Measurements from ENCODE around the gene SACM1L.

Gene SACM1L

GRCh38 chr3:45765958-45766357, 76.8 kb downstream of the SACM1L start:
- no peak for DNase-seq (ENCODE audit: low read depth)

DNA sequence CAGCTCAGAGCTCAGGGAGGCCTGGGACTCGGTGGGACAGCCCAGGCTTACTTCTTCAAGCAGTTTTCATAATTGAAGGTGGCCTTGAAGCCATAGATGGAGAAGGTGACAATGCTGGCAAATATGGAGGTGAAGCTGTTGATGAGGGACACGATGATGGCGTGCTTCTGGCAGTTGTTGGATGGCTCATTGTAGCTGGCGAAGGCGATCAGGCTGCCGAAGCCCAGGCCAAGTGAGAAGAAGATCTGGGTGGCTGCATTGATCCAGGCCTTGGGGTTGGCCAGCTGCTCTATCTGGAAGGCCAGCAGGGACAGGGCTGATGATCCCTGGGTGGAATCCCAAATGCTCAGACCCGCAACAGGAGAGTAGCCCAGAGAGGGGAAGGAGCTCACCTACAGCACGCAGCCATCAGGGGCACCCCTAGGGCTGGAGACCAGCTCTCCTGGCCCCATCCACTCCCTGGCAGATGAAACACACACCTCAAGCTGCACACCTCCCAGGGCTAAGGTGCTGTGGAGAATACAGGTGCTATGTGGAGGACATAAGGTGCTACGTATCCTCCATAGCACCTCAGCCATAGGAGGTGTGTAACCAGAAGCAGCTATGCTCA, 82.1 kb downstream of the SACM1L start:
- DNase-seq (ENCODE audit: low read depth), result no peak

GRCh38 chr3:45771831-45772230, 82.6 kb downstream of the SACM1L start:
- no peak for DNase-seq (ENCODE audit: low read depth)

- no peak for DNase-seq (ENCODE audit: low read depth)
Observed at GRCh38 chr3:45772341-45773035, 83.3 kb downstream of the SACM1L start.

DNA sequence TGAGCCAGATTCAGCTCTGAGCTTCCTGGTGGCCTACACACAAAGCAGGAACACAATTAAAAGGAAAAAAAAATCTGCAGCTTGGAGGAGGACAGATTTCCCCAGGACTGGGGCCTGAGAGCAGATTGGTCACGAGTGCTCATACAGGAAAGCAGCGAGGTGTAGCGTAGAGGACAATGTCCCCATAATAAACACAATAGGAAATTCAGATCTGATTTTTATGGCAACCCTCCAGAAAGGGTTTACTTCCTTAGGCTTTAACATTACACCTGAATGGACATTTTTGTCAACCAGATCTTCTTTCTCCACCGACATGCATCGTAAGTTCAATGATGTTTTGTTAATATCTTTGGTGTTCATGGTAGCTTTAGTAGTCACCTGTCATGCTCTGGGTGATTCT, 83.9 kb downstream of the SACM1L start:
- no peak for DNase-seq (ENCODE audit: low read depth)

DNA sequence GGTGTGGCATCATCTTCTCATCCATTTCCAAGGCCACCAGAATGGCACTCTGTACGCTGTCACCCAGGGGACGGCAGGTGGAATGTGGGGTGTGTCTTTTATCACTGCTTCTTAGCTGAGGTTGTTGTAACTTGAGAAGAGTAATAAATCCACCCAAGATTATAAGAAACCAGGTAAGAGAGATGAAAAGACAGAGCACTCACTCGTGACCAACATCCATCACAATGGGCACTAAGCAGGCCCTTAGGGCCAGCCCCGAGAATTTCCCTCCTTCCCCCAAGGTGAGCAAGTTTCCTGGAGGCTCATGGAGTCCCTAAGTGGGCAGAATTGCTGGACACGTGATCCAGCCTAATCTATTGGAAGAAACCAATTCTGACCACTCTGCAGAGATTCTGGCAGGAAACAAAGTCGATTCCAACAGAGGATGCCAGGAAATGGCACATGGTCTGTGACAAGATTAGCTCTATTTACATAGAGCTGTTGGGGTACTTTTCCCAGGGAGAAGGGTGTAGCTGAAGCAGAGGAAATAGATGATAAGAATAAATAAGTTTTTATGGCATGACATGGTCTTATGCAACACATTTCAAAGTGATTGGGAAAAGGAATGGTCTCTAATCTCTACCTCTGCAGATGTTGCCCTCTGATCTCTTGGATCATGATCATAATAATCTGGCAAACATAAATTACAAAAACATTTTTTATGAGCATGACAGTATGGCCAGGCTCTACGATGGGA, 84.7 kb downstream of the SACM1L start:
- DNase-seq (ENCODE audit: low read depth), result no peak

DNA sequence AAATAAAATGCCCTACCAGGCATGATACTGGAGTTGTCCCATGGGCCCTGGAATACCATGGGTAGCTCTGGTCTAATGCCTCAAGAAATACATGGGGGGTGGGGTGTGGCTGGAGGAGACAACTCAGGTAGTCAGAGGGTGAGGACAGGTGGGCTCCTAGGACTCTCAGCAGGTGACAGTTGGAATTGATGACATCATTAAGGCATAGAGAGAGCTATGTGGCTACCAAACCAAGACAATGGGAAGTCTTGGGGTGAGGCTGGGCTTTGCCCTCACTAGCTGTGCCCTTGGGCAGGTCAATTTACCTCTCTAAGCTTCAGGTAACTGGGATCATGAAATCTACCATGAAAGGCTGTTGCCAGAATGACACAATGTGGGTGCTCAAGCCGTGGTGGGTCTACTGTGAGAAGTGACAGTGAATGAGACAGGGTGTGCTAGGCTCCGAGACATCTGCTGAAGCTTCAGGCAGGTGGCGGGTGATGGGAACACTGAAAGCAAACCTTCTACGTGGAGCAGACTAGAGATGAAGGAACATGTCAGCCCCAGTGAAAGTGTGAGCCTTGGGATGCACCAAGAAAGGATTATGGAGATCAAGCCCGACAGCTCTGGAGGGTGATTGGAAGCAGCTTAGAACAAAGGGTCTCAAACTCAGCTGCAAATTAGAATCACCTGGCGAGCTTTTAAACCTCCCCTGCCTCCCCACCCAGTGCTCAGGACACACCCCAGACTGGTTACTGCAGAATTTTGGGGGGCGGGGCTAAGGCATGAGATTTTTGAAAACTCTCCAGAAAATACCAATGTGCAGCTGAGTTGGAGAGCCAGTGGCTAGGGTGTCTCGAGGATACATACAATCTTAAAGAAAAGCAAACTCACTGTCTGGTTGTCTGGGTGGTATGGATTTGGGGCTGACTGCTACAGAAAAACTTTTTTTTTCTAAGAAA, 85.7 kb downstream of the SACM1L start:
- DNase-seq (ENCODE audit: low read depth), result no peak

GRCh38 chr3:45775571-45776300, 86.5 kb downstream of the SACM1L start:
- DNase-seq (ENCODE audit: low read depth), result no peak

GRCh38 chr3:45776301-45776595, 87.1 kb downstream of the SACM1L start:
- no peak for DNase-seq (ENCODE audit: low read depth)

- DNase-seq (ENCODE audit: low read depth), result no peak
Observed at GRCh38 chr3:45776611-45777010, 87.4 kb downstream of the SACM1L start.

GRCh38 chr3:45777111-45777745, 88.0 kb downstream of the SACM1L start:
- no peak for DNase-seq (ENCODE audit: low read depth)

DNA sequence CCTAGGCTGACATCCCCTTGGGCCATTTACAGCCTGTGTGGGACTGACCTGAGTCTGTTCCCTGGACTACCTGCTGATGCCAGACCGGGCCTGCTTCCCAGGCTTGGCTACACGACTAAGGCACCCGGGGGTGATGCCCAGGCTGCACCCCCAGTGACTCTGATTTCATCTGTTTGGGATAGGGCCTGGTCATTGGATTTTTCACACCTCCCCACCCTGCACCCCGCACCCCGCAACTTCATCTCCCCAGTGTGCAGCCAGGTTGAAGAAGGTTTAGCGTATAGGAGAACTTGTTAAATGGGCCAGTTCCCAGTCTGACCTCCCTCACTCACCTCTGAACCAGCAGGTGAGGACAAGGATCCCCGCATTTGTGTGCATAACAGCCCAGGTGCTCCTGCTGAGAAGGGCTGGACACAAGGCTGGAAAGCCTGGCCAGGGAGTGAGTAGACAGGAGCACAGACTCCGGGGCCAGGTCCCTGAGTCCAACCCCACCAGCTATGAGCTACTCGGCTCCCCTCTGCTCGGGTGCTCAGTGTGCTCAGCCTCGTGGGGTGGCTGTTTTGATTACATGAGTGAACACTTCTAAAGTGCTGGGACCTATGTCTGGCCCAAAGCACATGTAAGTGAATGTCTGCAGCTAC, 88.7 kb downstream of the SACM1L start:
- no peak for DNase-seq (ENCODE audit: low read depth)

GRCh38 chr3:45778761-45779201, 89.6 kb downstream of the SACM1L start:
- DNase-seq (ENCODE audit: low read depth), result no peak

DNA sequence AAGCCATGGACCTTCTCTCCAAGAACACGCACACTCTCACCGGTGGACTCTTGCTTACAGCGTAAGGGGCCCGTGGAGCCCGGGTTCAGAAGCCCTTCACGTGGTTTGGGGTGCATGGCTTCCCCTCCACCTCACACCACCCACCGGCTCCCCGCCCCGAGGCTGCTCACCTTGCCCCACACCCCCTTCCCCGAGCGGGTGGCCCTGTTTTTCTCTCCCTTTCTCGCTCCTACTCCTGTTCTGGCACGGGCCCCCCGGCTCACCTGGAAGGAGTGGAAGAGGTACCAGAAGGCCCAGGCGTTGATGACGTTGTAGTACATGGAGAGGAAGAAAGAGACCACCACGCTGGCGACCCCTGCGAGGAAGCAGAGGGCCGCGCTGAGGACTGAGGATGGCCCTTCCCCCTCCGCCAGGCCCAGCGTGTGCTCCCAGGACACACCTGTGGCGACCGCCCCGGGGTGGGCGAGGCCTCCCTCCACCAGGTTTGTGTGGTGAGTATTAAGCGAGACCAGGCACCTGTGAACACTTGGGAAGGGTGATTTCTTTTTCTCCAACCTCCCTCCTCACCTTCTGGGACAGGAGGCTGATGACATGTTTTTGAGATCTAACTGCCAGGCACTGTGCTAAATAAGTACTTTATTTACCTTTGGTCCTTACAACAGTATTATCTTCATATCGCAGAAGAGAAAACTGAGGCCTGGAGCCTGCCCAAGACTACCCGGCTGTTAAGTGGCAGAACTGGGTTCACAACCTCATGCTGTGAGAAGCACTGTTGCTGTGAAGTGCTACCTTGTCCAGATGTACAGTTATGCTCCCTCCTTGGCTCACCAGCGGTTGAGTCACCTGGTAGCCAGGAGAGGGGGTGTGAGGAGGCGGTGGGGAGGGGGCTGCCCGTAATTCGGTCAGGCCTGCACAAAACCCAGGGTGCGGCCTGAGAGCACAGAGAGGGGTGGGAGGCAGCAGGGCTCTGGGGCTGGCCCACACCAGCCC, 90.8 kb downstream of the SACM1L start:
- no peak for DNase-seq (ENCODE audit: low read depth)

GRCh38 chr3:45781271-45781670, 92.1 kb downstream of the SACM1L start:
- DNase-seq (ENCODE audit: low read depth), result no peak

DNA sequence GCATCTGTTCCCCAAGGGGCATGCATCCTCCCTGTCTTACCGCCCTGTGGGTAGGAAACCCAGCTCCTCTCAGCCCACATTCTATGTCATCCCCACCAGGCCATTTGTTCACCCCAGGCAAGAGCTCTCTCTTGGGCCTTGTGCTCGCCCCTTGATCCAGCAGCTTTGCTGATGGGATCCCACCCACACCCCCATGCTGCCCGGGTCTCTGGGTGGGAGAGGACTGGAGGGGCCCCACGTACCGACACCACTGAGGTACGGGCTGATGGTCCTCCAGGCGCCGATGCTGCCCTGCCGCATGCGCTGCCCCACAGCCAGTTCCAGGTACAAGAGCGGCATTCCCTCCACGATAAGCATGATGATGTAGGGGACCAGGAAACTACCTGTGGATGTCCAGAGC, 92.6 kb downstream of the SACM1L start:
- DNase-seq (ENCODE audit: low read depth), result no peak

DNA sequence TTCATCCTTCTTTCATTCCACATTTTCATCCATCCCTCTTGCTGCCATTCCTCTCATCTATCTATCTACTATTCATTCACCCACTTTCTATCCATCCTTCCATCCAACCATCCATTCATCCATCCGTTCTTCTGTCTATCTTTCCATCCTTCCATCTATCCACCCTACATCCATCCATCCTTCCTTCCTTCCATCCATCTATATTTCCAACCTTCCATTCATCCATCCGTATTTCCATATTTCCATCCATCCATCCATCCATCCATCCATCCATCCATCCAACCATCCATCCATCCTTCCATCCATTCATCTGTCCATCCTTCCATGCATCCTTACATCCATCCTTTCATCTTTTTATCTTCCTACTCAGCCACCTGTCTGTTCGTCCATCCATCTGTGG, 93.2 kb downstream of the SACM1L start:
- DNase-seq (ENCODE audit: low read depth), result no peak

GRCh38 chr3:45783667-45784066, 94.5 kb downstream of the SACM1L start:
- no peak for DNase-seq (ENCODE audit: low read depth)

GRCh38 chr3:45785605-45786150, 96.5 kb downstream of the SACM1L start:
- DNase-seq (ENCODE audit: low read depth), result no peak
